Measurements from ENCODE around the gene FAAP24. TPM values are rescaled to one million over a fixed set of nuclear protein-coding genes. Genes with fewer than 3 reads are reported as not detected.
"Not testable (repeated sequence)": the region's sequence is repeated elsewhere in the genome, so short reads cannot be mapped to it uniquely, and the experiment has no call there.

The FAAP24 gene, protein sequence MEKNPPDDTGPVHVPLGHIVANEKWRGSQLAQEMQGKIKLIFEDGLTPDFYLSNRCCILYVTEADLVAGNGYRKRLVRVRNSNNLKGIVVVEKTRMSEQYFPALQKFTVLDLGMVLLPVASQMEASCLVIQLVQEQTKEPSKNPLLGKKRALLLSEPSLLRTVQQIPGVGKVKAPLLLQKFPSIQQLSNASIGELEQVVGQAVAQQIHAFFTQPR
- polyA plus RNA-seq (ENCODE audit: insufficient read length in 10 of 10): 1 to 10 TPM; 1.0 to 3.2 (median 1.9) TPM
- long read RNA-seq, donor 1, partial matches to known transcripts: 0 of 2 reads
- long read RNA-seq, donor 1, other reads (novel, unspliced or antisense): 0 of 2 reads
- long read RNA-seq, donor 2, partial matches to known transcripts: 0 of 3 reads
- long read RNA-seq, donor 2, other reads (novel, unspliced or antisense): 0 of 3 reads
- long read RNA-seq, donor 3: 0 reads
- long read RNA-seq, donor 4, partial matches to known transcripts: 0 of 1 reads
- long read RNA-seq, donor 4, other reads (novel, unspliced or antisense): 0 of 1 reads
- long read RNA-seq, donor 5: 0 reads
- long read RNA-seq, donor 6, partial matches to known transcripts: 0 of 2 reads
- long read RNA-seq, donor 6, other reads (novel, unspliced or antisense): 0 of 2 reads
- long read RNA-seq, donor 7, partial matches to known transcripts: 0 of 1 reads
- long read RNA-seq, donor 7, other reads (novel, unspliced or antisense): 0 of 1 reads
- long read RNA-seq, donor 8, partial matches to known transcripts: 0 of 1 reads
- long read RNA-seq, donor 8, other reads (novel, unspliced or antisense): 0 of 1 reads
- long read RNA-seq, donor 9: 0 reads

DNA sequence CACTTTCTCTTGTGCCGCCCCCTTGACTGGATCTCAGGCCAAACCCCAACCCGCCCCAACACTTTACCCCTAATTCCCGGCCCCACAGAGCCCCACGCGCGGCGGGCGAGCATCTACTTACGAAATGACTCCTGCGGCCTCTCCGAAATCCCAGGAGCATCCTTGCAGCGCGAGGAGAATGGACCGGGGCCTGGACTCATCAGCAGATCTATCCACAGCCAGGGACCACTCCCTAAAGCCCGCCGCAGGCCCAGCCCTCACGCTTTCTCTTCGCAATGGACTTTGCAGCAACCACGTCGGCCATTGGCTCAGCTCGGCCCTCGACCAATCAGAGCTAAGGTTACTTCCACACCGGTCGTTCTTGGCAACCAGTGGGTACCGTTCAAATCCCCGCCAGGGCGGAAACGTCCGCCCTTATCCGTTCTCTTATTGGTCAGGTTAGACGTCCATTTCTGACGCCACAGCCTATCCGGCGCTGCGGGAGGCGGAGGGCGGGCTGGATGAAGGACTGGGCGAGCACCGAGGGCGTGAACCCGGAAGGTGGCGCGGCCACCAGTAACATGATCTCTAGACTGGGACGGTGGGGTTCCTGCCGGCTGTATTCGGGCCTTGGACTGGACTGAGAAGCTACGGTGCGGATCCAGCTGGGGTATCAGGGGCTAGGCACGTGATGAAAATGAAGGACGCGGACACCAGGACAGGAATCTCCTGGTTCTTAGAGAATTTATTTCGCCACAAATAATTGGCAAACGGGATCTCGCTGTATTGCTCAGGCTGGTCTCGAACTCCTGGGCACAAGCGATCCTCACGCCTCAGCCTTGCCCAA lies at the start of gene FAAP24, which contains the start of gene CEP89:
FAAP24 (plus strand) TSS at position 528 of the 826 bp plus-strand sequence. CDS start 955 bp downstream, outside the sequence.
CEP89 (minus strand) TSS at position 244 of the 826 bp plus-strand sequence; CDS start at position 160, 84 bp downstream.
- peak; percentile 99 to 100 (median 100) for DNase-seq

DNA sequence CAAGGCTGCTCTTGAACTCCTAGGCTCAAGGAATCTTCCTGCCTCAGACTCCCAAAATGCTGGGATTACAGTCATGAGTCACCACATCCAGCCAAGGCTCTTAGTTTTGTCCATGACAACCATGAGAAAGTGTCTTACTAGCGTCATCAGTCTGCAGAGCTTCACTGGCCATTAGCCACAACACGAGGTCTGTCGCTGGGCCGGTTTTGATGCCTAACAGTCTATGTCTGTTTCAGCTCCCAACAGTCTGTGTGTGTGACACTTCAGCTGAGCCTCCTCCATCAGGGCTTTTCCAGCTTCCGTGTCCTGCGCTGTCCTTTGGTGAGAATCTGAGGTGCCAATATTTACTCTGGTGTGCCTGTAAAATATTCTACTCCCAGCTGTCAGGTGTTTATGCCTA lies 47.8 kb upstream of the FAAP24 start:
- no peak for DNase-seq

DNA sequence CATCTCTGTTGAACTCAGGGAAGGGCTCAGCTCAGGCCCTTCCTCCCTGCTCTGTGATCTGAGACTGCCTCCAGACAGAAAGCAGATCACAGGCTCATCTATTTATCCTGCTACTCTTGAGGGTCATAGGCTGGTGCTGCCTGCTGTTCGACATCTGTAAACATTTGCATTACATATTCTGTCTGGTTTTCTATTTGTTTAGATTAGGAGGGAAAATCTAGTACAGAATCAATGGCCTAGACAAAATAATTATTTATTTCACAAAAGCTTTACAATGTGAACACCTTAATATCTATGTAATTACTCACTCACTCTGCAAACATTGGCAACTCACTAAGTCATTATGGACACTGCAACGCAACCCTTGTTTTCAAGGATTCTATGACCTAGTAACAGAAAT lies 43.2 kb upstream of the FAAP24 start:
- no peak for DNase-seq

DNA sequence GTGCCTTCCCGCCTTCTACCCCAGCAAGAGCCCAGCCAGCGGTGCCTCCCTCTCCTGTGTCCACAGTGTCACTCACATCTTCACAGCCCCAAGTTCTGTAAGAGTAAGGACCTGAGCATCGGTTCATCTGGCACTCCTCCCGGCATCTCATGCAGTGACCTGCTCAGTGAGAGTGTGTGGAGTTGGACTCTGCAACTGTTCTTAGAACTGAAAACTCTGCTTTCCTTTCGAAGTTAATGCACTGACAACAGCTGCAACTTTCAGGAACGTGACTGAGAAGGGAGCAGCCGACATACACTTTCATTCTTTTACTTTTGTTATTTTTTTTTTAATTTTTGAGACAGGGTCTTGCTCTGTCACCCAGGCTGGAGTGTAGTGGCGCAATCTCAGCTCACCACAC lies 41.5 kb upstream of the FAAP24 start:
- DNase-seq: no peak

DNA sequence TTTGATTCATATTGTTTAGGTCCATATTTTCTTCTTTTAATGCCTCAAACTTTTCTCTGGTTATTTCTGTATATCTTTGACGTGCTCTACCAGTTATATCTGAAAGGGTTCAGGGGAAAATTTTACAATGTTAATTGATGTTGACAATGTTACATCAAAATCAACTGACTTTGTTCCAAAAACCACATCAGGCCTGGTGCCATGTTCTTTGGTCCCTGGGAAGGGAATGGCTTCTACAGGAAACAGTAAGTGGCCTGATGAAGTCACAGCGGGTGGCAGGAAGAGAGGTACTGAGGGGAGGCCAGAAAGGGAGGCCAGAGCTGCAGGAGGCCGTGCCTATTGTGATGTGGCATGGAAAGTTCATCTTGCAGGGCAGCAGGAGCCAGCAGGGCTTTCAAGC lies 38.5 kb upstream of the FAAP24 start:
- no peak for DNase-seq

DNA sequence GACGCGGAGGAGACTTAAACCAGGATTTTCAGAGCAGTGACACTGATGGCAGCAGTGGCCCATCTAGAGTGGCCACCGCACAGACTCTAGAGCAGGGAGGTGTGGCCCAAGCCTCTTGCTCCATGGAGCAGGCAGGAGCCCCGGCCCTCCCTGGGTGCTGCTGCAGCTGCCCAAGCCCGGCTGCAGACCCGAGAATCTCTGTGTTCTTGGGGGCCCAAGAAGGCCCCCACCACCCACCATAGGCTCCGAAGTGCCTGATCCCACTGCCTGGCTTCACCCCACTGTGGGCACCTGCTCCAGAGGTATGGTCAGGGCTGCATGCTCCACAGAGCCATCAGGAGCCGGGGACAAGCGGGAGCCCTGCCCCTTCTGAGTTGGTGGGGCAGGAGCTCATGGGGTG lies 36.4 kb upstream of the FAAP24 start:
- DNase-seq: no peak

DNA sequence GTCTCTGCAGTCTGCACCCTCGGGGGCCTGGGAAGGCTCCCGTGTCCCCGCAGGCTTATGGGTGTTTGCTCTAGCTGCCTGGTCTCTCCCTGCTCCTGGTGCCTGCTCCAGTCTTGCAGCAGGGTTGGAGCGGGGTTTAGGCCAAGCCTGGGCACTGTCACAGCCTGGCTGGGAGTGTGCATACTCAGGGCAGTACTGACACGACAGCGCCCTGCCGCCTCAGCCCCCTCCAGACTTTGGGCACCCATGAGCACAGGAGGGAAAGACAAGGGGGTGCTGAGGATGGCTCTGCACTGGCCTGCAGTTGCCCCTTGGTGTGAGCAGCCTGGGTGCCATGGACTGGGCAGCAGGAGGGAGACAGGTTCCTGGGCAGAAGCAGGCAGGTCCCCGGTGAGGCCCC lies 36.0 kb upstream of the FAAP24 start:
- DNase-seq: no peak

DNA sequence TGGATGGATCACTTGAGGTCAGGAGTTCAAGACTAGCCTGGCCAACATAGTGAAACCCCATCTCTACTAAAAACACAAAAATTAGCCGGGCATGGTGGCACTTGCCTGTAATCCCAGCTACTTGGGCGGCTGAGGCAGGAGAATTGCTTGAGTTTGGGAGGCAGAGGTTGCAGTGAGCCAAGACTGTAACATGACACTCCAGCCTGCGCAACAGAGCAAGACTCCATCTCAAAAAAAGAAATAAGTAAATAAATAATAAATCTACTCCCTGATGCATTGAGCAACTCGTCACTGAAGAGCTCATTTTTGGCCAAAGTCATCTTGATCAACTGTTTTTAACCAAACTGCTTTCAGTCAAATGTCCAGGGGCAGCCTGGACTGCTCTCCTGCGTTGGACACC lies 30.8 kb upstream of the FAAP24 start:
- not testable (repeated sequence) for DNase-seq

DNA sequence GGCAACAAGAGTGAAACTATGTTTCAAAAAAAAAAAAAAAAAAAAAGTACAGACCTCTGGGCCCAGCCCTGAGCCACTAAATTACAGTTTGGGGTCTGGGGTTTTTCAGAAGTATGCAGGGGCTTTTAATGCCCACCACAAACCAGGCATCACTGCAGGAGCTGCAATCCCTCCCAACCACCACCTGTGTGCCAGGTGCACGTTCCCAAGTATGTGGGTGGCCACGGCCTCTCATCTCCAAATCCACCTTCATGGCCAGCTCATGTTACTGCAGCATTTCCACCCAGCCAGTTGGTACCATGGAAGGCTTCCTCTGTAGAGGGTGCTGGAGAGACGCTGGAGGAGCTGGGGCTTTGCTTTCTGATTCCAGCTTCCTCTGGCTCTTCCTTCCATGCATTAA lies 26.8 kb upstream of the FAAP24 start:
- DNase-seq: no peak

DNA sequence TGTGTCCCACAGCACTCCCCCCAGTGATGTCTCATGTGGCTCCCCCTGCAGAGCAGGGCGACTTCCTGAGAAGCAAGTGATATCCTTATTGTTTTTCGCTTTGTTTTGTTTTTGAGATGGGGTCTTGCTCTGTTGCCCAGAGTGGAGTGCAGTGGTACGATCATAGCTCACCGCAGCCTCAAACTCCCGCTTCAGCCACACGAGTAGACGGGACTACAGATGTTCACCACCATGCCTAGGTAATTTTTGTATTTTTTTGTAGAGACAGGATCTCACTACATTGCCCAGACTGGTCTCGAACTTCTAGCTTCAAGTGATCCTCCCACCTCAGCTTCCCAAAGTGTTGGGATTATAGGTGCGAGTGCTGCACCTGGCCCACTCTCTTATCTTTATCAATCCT lies 5.3 kb upstream of the FAAP24 start:
- DNase-seq: no peak

DNA sequence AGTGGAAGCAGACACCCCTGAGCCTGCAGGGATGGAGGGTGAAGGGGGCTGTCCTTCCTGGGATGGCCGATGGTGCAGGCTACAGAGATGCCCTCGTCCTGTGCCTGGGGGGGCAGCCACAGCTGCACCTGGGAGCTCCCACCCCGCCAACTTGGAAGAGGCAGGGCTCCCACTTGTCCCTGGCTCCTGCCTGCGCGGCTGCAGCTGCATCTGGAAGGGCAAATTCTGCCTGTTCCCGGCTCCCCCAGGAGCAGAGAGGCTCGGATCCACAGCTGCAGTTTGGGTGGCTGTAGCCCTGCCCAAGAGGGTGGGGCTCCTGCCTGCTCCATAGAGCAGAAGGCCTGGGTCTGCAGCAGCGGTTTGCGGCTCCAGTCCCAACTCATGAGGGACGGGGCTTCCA lies 2.5 kb upstream of the FAAP24 start:
- DNase-seq: no peak

DNA sequence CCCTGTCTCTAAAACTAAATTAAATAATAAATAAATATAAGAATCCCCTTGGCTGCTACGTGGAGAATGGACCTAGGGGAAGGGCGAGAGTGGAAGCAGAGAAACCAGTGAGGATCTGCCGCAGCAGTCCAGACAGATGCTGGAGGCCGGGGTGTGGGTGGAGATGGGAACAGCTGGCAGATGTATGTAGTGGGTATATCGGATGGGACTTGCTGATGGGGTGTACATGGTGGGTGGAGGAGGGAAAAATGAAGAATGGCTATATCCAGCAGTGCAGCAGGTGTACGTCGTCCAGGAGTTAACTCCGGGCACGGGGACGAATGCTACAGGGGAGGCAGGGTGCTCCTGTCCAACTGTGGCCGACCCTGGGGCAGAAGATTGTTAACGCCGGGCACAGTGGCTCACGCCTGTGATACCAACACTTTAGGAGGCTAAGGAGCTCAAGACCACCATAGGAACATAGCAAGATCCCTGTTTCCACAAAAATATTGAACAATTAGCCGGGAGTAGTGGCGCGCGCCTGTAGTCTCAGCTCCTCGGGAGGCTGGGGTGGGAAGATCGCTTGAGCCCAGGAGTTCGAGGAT lies 938 bp upstream of the FAAP24 start:
- peak in 1 of 3 donors; percentile 20 for DNase-seq

DNA sequence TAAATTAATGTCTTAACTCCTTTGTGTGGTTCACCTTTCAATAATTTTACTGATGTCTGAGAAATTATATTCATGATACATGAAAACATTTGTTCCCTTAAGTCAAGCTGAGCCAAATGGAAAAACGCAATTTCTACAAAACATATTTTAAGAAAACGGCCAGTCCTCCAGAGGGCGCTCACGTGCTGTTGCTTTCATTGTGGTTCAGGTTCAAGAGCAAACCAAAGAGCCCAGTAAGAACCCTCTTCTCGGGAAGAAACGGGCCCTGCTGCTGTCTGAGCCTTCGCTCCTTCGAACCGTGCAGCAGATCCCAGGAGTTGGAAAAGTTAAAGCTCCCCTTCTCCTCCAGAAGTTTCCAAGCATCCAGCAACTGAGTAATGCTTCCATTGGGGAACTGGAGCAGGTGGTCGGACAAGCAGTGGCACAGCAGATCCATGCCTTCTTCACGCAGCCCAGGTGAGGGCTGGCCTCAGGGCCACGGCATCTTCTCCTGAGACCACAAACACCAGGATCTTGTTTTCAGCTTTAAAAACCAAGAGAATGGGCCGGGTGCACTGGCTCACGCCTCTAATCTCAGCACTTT lies 4.3 kb downstream of the FAAP24 start:
- DNase-seq: peak; percentile 20 to 56 (median 41)

DNA sequence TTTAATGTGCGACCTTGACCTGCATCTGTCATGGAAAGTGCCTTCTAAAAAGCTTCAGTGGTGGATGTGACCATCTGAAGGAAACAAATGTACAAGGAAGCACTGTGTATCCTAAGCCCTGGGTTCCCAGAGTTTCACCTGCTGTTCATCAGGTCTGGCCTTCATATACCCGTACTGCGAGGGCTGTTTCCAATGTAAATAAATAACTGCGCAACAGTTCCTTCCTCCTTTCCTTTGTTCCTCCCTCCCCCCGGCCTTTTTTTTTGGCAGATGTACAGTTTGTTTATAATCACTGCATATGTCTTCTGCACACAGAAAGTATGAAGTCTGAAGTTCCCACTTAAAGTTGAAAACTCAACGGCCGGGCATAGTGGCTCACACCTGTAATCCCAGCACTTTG lies 5.2 kb downstream of the FAAP24 start:
- DNase-seq: peak in 1 of 3 donors; percentile 14

DNA sequence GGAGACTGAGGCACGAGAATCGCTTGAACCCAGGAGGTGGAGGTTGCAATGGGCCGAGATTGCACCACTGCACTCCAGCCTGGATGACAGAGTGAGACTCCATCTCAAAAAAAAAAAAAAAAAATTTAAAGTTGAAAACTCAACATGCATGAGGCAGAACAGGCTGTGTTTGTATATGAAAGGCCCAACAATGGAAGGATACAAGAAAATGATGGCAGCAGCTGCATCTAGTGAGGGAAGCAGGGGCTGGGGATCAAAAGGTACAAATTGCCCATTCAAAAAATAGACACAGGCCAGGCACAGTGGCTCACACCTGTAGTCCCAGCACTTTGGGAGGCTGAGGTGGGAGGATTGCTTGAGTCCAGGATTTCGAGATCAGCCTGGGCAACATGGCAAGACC lies 5.8 kb downstream of the FAAP24 start:
- not testable (repeated sequence) for DNase-seq

DNA sequence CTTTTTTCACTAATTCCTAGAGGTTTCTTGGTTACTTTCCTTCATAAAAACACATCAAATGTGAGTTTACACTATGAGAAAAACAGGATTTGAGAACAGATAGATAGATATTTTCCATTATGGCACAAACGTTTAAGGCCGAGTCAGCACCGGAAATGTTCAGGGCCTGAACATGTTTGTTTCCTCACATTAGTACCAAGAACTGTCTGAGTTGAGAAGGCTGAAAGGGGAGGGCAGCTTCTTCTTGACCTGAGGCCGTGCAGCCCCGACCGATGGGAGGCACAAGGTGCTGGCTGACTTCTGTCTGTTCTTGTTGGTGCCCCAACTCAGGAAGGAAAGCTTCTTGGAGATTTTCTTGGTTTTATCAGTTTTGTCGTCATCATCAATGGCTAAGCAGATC lies 7.8 kb downstream of the FAAP24 start:
- DNase-seq: not testable (repeated sequence)

DNA sequence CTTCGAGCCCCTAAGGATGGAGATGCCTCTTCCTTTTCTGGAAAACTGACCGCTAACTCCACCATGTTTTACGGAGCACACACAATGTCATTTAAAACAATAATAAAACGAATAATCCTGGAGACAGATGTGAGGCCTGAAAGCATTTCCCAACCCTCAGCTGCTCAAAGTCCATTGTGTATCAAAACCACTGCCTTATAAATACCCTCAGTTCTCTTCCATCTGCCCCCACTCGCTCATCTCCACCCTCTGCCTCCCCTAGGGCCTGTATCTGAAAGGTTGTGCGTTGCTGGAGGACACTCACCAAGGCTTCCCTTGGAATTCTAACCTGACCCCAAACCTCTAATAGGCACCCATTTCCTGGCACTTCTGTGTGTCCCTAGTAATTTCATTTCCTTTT lies 10.4 kb downstream of the FAAP24 start:
- not testable (repeated sequence) for DNase-seq

DNA sequence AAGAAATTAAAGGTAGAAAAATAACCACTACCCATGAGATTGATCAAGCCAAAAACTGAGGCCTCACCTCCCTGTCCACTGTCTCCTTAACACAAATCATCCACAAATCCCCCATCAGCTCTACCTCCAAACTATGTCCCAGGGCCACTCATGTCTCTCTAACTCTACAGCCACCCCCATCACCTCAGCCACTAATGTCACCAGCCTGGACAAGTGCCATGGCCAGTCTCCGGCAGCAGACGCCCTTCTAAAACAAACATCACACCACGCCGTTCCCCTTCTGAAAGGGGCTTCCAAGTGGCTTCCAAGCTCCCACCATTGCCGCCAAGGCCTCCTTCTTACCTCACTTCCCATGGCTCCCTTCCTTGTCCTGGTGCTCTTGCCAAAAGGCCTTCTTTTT lies 16.2 kb downstream of the FAAP24 start:
- DNase-seq: not testable (repeated sequence)

DNA sequence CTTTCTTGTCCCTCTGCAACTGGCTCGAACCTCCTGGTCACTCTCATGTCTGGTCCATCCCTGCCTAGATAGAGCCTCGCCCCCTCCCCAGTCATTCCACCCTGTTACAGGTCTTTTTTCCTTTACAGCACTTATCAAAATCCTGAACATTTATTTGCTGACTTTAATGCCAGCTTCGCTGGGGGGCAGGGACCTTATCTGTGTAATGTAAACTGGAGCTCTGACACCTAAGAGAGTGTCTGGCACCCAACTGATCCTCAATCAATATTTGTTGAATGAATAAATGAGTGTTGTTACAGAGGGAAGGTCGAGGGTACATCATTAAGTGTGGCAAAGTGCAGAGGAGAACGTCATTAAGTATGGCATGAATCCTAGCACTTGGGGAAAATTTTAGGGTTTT lies 16.7 kb downstream of the FAAP24 start:
- no peak for DNase-seq

DNA sequence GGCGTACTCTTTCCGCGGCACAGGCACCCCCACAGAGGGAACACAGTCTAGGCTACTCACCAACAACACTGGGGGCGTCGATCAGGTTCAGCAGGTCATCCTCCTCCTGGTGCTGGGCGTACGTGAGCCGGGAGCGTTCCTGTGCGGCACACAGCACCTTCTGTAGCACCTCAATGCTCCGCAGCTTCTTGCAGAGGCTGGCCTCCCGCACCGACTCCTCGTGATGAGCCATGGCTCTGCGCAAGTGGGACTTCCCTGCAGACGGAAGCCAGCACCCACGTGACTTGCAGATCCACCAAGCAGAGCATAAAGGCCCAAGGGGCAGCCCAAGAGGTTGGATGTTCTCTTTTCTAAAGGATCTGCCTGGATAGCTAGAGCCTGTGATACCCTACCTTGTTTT lies 23.9 kb downstream of the FAAP24 start:
- DNase-seq: not testable (repeated sequence)

DNA sequence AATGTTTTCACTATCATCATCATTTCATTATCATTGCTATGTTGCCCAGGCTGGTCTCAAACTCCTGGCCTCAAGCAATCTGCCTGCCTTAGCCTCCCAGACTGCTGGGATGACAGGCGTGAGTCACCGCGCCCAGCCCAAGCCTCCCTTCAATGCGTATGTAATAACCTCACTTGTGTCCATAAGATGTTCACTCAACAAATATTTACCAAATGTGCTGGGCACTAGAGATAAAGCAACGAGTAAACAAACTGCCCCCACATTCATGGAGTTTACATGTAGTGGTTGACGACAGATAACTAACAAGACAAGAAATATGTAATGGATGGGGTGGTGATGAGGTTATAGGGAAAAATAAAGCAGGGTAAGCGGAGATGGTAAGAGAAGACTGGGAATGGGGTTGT lies 25.0 kb downstream of the FAAP24 start:
- DNase-seq: not testable (repeated sequence)

Measured in muscle of back (tissue), 13 donors.